Measurements from ENCODE around the gene ERBB3. TPM values are rescaled to one million over a fixed set of nuclear protein-coding genes. Genes with fewer than 3 reads are reported as not detected.

ERBB3 gene
- polyA plus RNA-seq: 100 to 1,000 TPM in 1 of 2 donors, 10 to 100 TPM in 1; 49.4 to 102 TPM

GRCh38 chr12:56079723-56080555, at the start of gene ERBB3:
Gene ERBB3 (plus strand): TSS chr12:56080165. CDS start chr12:56080301, 136 bp downstream.
- peaks cover 0 to 2% of the 10 kb centered on the region in 2 donors for H3K36me3 ChIP-seq (ENCODE audit: control insufficient read depth in 2 of 2, insufficient read depth in 2 of 2, low read length in 1 of 2)
- peaks cover under 1 to 8% of the 10 kb centered on the region in 2 donors for H3K4me1 ChIP-seq (ENCODE audit: control insufficient read depth in 2 of 2, insufficient read depth in 2 of 2, low read length in 1 of 2)
- H3K4me3 ChIP-seq (ENCODE audit: low read depth in 1 of 2, low read length in 2 of 2): peak within 1 kb of the TSS; percentile 63 to 78
- H3K9me3 ChIP-seq (ENCODE audit: control insufficient read depth in 2 of 2, insufficient read depth in 1 of 2, low read depth in 1 of 2, low read length in 1 of 2): no peaks in the 10 kb centered on the region
- H3K27me3 ChIP-seq (ENCODE audit: control insufficient read depth in 1 of 2, insufficient read depth in 2 of 2, low read length in 2 of 2): no peaks in the 10 kb centered on the region
- WGBS, 2 donors: 0 to 1% methylated on average over 54 to 59 of the region's 59 CpGs
- peak within 1 kb of the TSS; percentile 96 to 98 for H3K27ac ChIP-seq (ENCODE audit: low read depth in 2 of 2, low read length in 1 of 2)

GRCh38 chr12:56031987-56032386, 48.0 kb upstream of the ERBB3 start:
- Histone ChIP-seq H3K27ac (ENCODE audit: low read depth in 2 of 2, low read length in 1 of 2) (no peak overlapping the region), H3K9me3 (ENCODE audit: control insufficient read depth in 2 of 2, insufficient read depth in 1 of 2, low read depth in 1 of 2, low read length in 1 of 2) (no peaks in the 10 kb centered on the region), H3K36me3 (ENCODE audit: control insufficient read depth in 2 of 2, insufficient read depth in 2 of 2, low read length in 1 of 2) (peaks cover 10 to 20% of the 10 kb centered on the region in 2 donors), H3K4me3 (ENCODE audit: low read depth in 1 of 2, low read length in 2 of 2) (no peak overlapping the region), H3K27me3 (ENCODE audit: control insufficient read depth in 1 of 2, insufficient read depth in 2 of 2, low read length in 2 of 2) (no peaks in the 10 kb centered on the region), H3K4me1 (ENCODE audit: control insufficient read depth in 2 of 2, insufficient read depth in 2 of 2, low read length in 1 of 2) (no peaks in the 10 kb centered on the region)
- 88% methylated on average over 1 of the region's 1 CpG for WGBS, 2 donors

GRCh38 chr12:56034586-56035332, 45.2 kb upstream of the ERBB3 start:
- 78 to 85% methylated on average over 21 of the region's 21 CpGs for WGBS, 2 donors
- no peak overlapping the region for H3K4me3 ChIP-seq (ENCODE audit: low read depth in 1 of 2, low read length in 2 of 2)
- H3K36me3 ChIP-seq (ENCODE audit: control insufficient read depth in 2 of 2, insufficient read depth in 2 of 2, low read length in 1 of 2): peaks cover 10 to 16% of the 10 kb centered on the region in 2 donors
- H3K9me3 ChIP-seq (ENCODE audit: control insufficient read depth in 2 of 2, insufficient read depth in 1 of 2, low read depth in 1 of 2, low read length in 1 of 2): no peaks in the 10 kb centered on the region
- H3K27ac ChIP-seq (ENCODE audit: low read depth in 2 of 2, low read length in 1 of 2): no peak overlapping the region
- no peaks in the 10 kb centered on the region for H3K27me3 ChIP-seq (ENCODE audit: control insufficient read depth in 1 of 2, insufficient read depth in 2 of 2, low read length in 2 of 2)
- no peaks in the 10 kb centered on the region for H3K4me1 ChIP-seq (ENCODE audit: control insufficient read depth in 2 of 2, insufficient read depth in 2 of 2, low read length in 1 of 2)

- 62 to 76% methylated on average over 2 of the region's 2 CpGs for WGBS, 2 donors
- no peak overlapping the region for H3K4me3 ChIP-seq (ENCODE audit: low read depth in 1 of 2, low read length in 2 of 2)
- H3K4me1 ChIP-seq (ENCODE audit: control insufficient read depth in 2 of 2, insufficient read depth in 2 of 2, low read length in 1 of 2): no peaks in the 10 kb centered on the region
- H3K27ac ChIP-seq (ENCODE audit: low read depth in 2 of 2, low read length in 1 of 2): no peak overlapping the region
- H3K27me3 ChIP-seq (ENCODE audit: control insufficient read depth in 1 of 2, insufficient read depth in 2 of 2, low read length in 2 of 2): no peaks in the 10 kb centered on the region
- H3K36me3 ChIP-seq (ENCODE audit: control insufficient read depth in 2 of 2, insufficient read depth in 2 of 2, low read length in 1 of 2): peaks cover 10 to 14% of the 10 kb centered on the region in 2 donors
- H3K9me3 ChIP-seq (ENCODE audit: control insufficient read depth in 2 of 2, insufficient read depth in 1 of 2, low read depth in 1 of 2, low read length in 1 of 2): no peaks in the 10 kb centered on the region
These were observed 42.8 kb upstream of the ERBB3 start for GRCh38 chr12:56037161-56037560.

GRCh38 chr12:56038022-56038655, 41.8 kb upstream of the ERBB3 start:
- Histone ChIP-seq H3K4me3 (ENCODE audit: low read depth in 1 of 2, low read length in 2 of 2) (no peak overlapping the region), H3K9me3 (ENCODE audit: control insufficient read depth in 2 of 2, insufficient read depth in 1 of 2, low read depth in 1 of 2, low read length in 1 of 2) (no peaks in the 10 kb centered on the region), H3K27ac (ENCODE audit: low read depth in 2 of 2, low read length in 1 of 2) (no peak overlapping the region), H3K27me3 (ENCODE audit: control insufficient read depth in 1 of 2, insufficient read depth in 2 of 2, low read length in 2 of 2) (no peaks in the 10 kb centered on the region), H3K36me3 (ENCODE audit: control insufficient read depth in 2 of 2, insufficient read depth in 2 of 2, low read length in 1 of 2) (peaks cover 3 to 9% of the 10 kb centered on the region in 2 donors), H3K4me1 (ENCODE audit: control insufficient read depth in 2 of 2, insufficient read depth in 2 of 2, low read length in 1 of 2) (no peaks in the 10 kb centered on the region)
- WGBS, 2 donors: 60 to 63% methylated on average over 2 of the region's 2 CpGs

GRCh38 chr12:56040151-56040550, 39.8 kb upstream of the ERBB3 start:
- Histone ChIP-seq H3K9me3 (ENCODE audit: control insufficient read depth in 2 of 2, insufficient read depth in 1 of 2, low read depth in 1 of 2, low read length in 1 of 2) (no peaks in the 10 kb centered on the region), H3K27me3 (ENCODE audit: control insufficient read depth in 1 of 2, insufficient read depth in 2 of 2, low read length in 2 of 2) (no peaks in the 10 kb centered on the region), H3K4me3 (ENCODE audit: low read depth in 1 of 2, low read length in 2 of 2) (no peak overlapping the region), H3K4me1 (ENCODE audit: control insufficient read depth in 2 of 2, insufficient read depth in 2 of 2, low read length in 1 of 2) (peaks cover 0 to 2% of the 10 kb centered on the region in 2 donors), H3K27ac (ENCODE audit: low read depth in 2 of 2, low read length in 1 of 2) (no peak overlapping the region), H3K36me3 (ENCODE audit: control insufficient read depth in 2 of 2, insufficient read depth in 2 of 2, low read length in 1 of 2) (peaks cover 6% of the 10 kb centered on the region in 2 donors)
- WGBS, 2 donors: 95 to 100% methylated on average over 1 of the region's 1 CpG

- H3K27me3 ChIP-seq (ENCODE audit: control insufficient read depth in 1 of 2, insufficient read depth in 2 of 2, low read length in 2 of 2): no peaks in the 10 kb centered on the region
- H3K4me3 ChIP-seq (ENCODE audit: low read depth in 1 of 2, low read length in 2 of 2): peak overlapping the region; percentile 19 to 93
- peak overlapping the region; percentile 79 to 94 for H3K27ac ChIP-seq (ENCODE audit: low read depth in 2 of 2, low read length in 1 of 2)
- H3K4me1 ChIP-seq (ENCODE audit: control insufficient read depth in 2 of 2, insufficient read depth in 2 of 2, low read length in 1 of 2): peaks cover 0 to 2% of the 10 kb centered on the region in 2 donors
- H3K9me3 ChIP-seq (ENCODE audit: control insufficient read depth in 2 of 2, insufficient read depth in 1 of 2, low read depth in 1 of 2, low read length in 1 of 2): no peaks in the 10 kb centered on the region
- peaks cover 5 to 6% of the 10 kb centered on the region in 2 donors for H3K36me3 ChIP-seq (ENCODE audit: control insufficient read depth in 2 of 2, insufficient read depth in 2 of 2, low read length in 1 of 2)
- WGBS, 2 donors: 50 to 56% methylated on average over 14 of the region's 14 CpGs
These were observed 38.9 kb upstream of the ERBB3 start for GRCh38 chr12:56040963-56041551.

- peak within 1 kb of the TSS; percentile 79 to 94 for H3K27ac ChIP-seq (ENCODE audit: low read depth in 2 of 2, low read length in 1 of 2)
These were observed 38.2 kb upstream of the ERBB3 start, which contains the start of gene RPS26 for GRCh38 chr12:56041552-56042429. Gene RPS26 (plus strand): TSS chr12:56041918. CDS start chr12:56042167, 249 bp downstream.

More at GRCh38 chr12:56041552-56042429, 38.2 kb upstream of the ERBB3 start, which contains the start of gene RPS26:
- Histone ChIP-seq H3K36me3 (ENCODE audit: control insufficient read depth in 2 of 2, insufficient read depth in 2 of 2, low read length in 1 of 2) (peaks cover 5 to 6% of the 10 kb centered on the region in 2 donors), H3K9me3 (ENCODE audit: control insufficient read depth in 2 of 2, insufficient read depth in 1 of 2, low read depth in 1 of 2, low read length in 1 of 2) (no peaks in the 10 kb centered on the region), H3K4me3 (ENCODE audit: low read depth in 1 of 2, low read length in 2 of 2) (peak within 1 kb of the TSS; percentile 93 to 97), H3K27me3 (ENCODE audit: control insufficient read depth in 1 of 2, insufficient read depth in 2 of 2, low read length in 2 of 2) (no peaks in the 10 kb centered on the region), H3K4me1 (ENCODE audit: control insufficient read depth in 2 of 2, insufficient read depth in 2 of 2, low read length in 1 of 2) (peaks cover 0 to 2% of the 10 kb centered on the region in 2 donors)
- WGBS, 2 donors: 0% methylated on average over 49 to 50 of the region's 50 CpGs
